Measurements from ENCODE around the gene TMTC4.

DNA sequence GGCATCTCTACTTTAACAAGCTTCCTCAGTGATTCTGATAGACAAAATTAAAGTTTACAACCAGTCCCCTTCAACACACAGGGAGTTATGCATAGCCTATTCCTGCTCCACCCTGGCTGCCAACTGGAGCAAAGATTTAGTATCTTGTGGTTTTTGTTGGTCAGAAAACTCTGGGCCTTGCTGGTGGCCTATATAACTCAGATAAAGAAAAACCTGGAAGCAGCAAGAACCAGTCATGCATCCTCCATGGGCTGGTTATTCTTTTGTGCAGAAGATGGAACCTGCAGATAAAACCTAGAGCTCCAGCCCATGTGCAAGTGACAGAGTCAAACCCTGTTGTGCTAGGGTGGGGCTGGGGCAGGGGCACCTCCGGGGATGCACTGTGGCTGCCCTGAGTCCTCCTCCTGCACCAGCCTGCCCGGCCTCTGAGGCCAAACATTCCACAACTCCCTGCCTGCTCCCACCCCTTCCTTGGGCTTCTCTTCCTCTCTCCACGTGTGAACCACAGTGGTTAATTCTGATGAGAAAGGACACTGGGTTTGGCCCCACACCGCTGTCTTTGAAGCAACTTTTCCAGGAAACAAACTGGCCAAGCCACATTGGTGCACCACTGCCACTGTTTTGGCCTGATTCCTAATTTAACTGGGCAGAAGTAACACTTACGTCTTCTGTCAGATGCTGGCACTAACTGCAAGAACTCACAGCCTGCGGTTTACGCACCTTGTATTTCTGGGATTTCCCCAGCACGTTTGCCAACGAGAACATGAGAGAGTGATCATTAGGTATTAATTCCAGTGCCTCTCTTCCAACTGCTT is 62.7 kb downstream of the TMTC4 start:
- TF ChIP-seq, protein P1, sequence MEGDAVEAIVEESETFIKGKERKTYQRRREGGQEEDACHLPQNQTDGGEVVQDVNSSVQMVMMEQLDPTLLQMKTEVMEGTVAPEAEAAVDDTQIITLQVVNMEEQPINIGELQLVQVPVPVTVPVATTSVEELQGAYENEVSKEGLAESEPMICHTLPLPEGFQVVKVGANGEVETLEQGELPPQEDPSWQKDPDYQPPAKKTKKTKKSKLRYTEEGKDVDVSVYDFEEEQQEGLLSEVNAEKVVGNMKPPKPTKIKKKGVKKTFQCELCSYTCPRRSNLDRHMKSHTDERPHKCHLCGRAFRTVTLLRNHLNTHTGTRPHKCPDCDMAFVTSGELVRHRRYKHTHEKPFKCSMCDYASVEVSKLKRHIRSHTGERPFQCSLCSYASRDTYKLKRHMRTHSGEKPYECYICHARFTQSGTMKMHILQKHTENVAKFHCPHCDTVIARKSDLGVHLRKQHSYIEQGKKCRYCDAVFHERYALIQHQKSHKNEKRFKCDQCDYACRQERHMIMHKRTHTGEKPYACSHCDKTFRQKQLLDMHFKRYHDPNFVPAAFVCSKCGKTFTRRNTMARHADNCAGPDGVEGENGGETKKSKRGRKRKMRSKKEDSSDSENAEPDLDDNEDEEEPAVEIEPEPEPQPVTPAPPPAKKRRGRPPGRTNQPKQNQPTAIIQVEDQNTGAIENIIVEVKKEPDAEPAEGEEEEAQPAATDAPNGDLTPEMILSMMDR (conservative IDR thresholded peaks at IDR 0.05; ENCODE audit: low read length) = no peak
- no peak for TF ChIP-seq EZH2phosphoT487 (IDR thresholded peaks at IDR 0.05; ENCODE audit: borderline replicate concordance, low read depth, low read length)
